GM18508 (cell line): Measurements from ENCODE around the gene LGALS3BP.

Experiments
- ATAC-seq: cut with Tn5 transposase; IDR thresholded peaks from one replicate; pipeline ENCODE4 v1.9.1; 2021; ENCODE audit warnings: moderate number of reproducible peaks; ENCODE audit not compliant: insufficient read depth, unreplicated experiment

Gene LGALS3BP

GRCh38 chr17:79017546-79018369 is 38.0 kb upstream of the LGALS3BP start:
- ATAC-seq, result no peak

- no peak for ATAC-seq
Observed at GRCh38 chr17:79014158-79014758, 34.5 kb upstream of the LGALS3BP start.

GRCh38 chr17:79012563-79013134 is 32.9 kb upstream of the LGALS3BP start:
- ATAC-seq, result no peak

GRCh38 chr17:79011451-79012147 is 31.9 kb upstream of the LGALS3BP start:
- ATAC-seq, result no peak

- ATAC-seq, result no peak
Observed at GRCh38 chr17:79010304-79010646, 30.6 kb upstream of the LGALS3BP start.

- peak; percentile 50 for ATAC-seq
Observed at GRCh38 chr17:79009397-79010303, 29.9 kb upstream of the LGALS3BP start, which contains the start of gene CANT1. CANT1 (minus strand) TSS chr17:79009764; CDS start chr17:78997622, 12,142 bp downstream.

- no peak for ATAC-seq
Observed at GRCh38 chr17:79008666-79009387, 29.1 kb upstream of the LGALS3BP start.

- ATAC-seq, result no peak
Observed at GRCh38 chr17:79007504-79008381, 28.0 kb upstream of the LGALS3BP start.

GRCh38 chr17:79006794-79007503 is 27.2 kb upstream of the LGALS3BP start:
- ATAC-seq, result no peak

- ATAC-seq, result no peak
Observed at GRCh38 chr17:79006046-79006445, 26.3 kb upstream of the LGALS3BP start.

GRCh38 chr17:79005063-79005861 is 25.5 kb upstream of the LGALS3BP start:
- ATAC-seq, result no peak

GRCh38 chr17:79003661-79004411 is 24.1 kb upstream of the LGALS3BP start:
- no peak for ATAC-seq

GRCh38 chr17:79002796-79003593 is 23.3 kb upstream of the LGALS3BP start:
- ATAC-seq, result no peak

- no peak for ATAC-seq
Observed at GRCh38 chr17:79002291-79002690, 22.6 kb upstream of the LGALS3BP start.

GRCh38 chr17:79001190-79002020 is 21.7 kb upstream of the LGALS3BP start:
- no peak for ATAC-seq
